Ureter (tissue), 1 donor: ENCODE measurements around the gene PITPNM2. TPM values are rescaled to one million over a fixed set of nuclear protein-coding genes. Genes with fewer than 3 reads are reported as not detected.
A peak's percentile ranks its signal among the peaks of the same experiment; 100 is the strongest.
"Not testable (repeated sequence)": the region's sequence is repeated elsewhere in the genome, so short reads cannot be mapped to it uniquely, and the experiment has no call there.

Source experiments
- DNase-seq: peaks from one replicate; pipeline ENCODE4 v3.0.0-alpha.2; 2020; ENCODE audit warnings: low spot score
- total RNA-seq: library from RNA; stranded (reverse); gene quantifications from one replicate; pipeline ENCODE4 v1.2.4, GENCODE V29; 2023
- donor health status: DM: yes; HTN: yes; CAD: no.

Gene PITPNM2
- total RNA-seq, 1 donor from 2014 or later = 17.5 TPM

- DNase-seq = no peak
Measured at GRCh38 chr12:123120452-123121166, 30.3 kb downstream of the PITPNM2 start.

- DNase-seq = no peak
Measured at GRCh38 chr12:123119808-123120207, 31.1 kb downstream of the PITPNM2 start.

- DNase-seq = no peak
Measured at GRCh38 chr12:123118497-123118896, 32.4 kb downstream of the PITPNM2 start.

- peak; percentile 66 for DNase-seq
Measured at GRCh38 chr12:123115409-123116121, 35.3 kb downstream of the PITPNM2 start.

- DNase-seq = no peak
Measured at GRCh38 chr12:123114304-123115083, 36.4 kb downstream of the PITPNM2 start.

- no peak for DNase-seq
Measured at GRCh38 chr12:123113026-123113425, 37.9 kb downstream of the PITPNM2 start.

- DNase-seq = no peak
Measured at GRCh38 chr12:123111498-123112165, 39.3 kb downstream of the PITPNM2 start.

- no peak for DNase-seq
Measured at GRCh38 chr12:123109319-123109772, 41.5 kb downstream of the PITPNM2 start.

- DNase-seq = no peak
Measured at GRCh38 chr12:123108682-123109066, 42.2 kb downstream of the PITPNM2 start.

- no peak for DNase-seq
Measured at GRCh38 chr12:123107926-123108681, 42.8 kb downstream of the PITPNM2 start.

GRCh38 chr12:123106640-123107359 lies 44.1 kb downstream of the PITPNM2 start:
- DNase-seq = no peak

GRCh38 chr12:123105211-123105826 lies 45.6 kb downstream of the PITPNM2 start:
- no peak for DNase-seq

- no peak for DNase-seq
Measured at GRCh38 chr12:123104809-123105208, 46.1 kb downstream of the PITPNM2 start.

- not testable (repeated sequence) for DNase-seq
Measured at GRCh38 chr12:123104094-123104493, 46.8 kb downstream of the PITPNM2 start.

GRCh38 chr12:123102781-123103503 lies 47.9 kb downstream of the PITPNM2 start:
- DNase-seq = no peak

- DNase-seq = no peak
Measured at GRCh38 chr12:123102366-123102765, 48.5 kb downstream of the PITPNM2 start.

GRCh38 chr12:123101526-123101925 lies 49.4 kb downstream of the PITPNM2 start:
- no peak for DNase-seq
